ENCODE data around the gene HNMT.
"Not testable (repeated sequence)": the region's sequence is repeated elsewhere in the genome, so short reads cannot be mapped to it uniquely, and the experiment has no call there.

The HNMT gene

GRCh38 chr2:137975280-137976271 lies 11.3 kb downstream of the HNMT start:
- no peak for DNase-seq (ENCODE audit: low read depth in 3 of 3)

GRCh38 chr2:137976274-137976673 lies 12.0 kb downstream of the HNMT start:
- no peak for DNase-seq (ENCODE audit: low read depth in 3 of 3)

GRCh38 chr2:137977790-137978189 lies 13.5 kb downstream of the HNMT start:
- DNase-seq (ENCODE audit: low read depth in 3 of 3) = no peak

- no peak for DNase-seq (ENCODE audit: low read depth in 3 of 3)
Measured at GRCh38 chr2:137980459-137980858, 16.2 kb downstream of the HNMT start.

GRCh38 chr2:137981112-137981656 lies 16.9 kb downstream of the HNMT start:
- no peak for DNase-seq (ENCODE audit: low read depth in 3 of 3)

- DNase-seq (ENCODE audit: low read depth in 3 of 3) = no peak
Measured at GRCh38 chr2:137983581-137983980, 19.3 kb downstream of the HNMT start.

GRCh38 chr2:137986268-137986667 lies 22.0 kb downstream of the HNMT start:
- DNase-seq (ENCODE audit: low read depth in 3 of 3) = no peak

GRCh38 chr2:137987011-137987410 lies 22.7 kb downstream of the HNMT start:
- DNase-seq (ENCODE audit: low read depth in 3 of 3) = no peak

GRCh38 chr2:137991078-137991477 lies 26.8 kb downstream of the HNMT start:
- DNase-seq (ENCODE audit: low read depth in 3 of 3) = no peak

- DNase-seq (ENCODE audit: low read depth in 3 of 3) = no peak
Measured at GRCh38 chr2:137992039-137992646, 27.9 kb downstream of the HNMT start.

GRCh38 chr2:137993715-137994476 lies 29.6 kb downstream of the HNMT start:
- DNase-seq (ENCODE audit: low read depth in 3 of 3) = not testable (repeated sequence)

- not testable (repeated sequence) for DNase-seq (ENCODE audit: low read depth in 3 of 3)
Measured at GRCh38 chr2:137995368-137995767, 31.1 kb downstream of the HNMT start.

GRCh38 chr2:137996158-137996557 lies 31.9 kb downstream of the HNMT start:
- DNase-seq (ENCODE audit: low read depth in 3 of 3) = not testable (repeated sequence)

GRCh38 chr2:137997733-137998132 lies 33.5 kb downstream of the HNMT start:
- no peak for DNase-seq (ENCODE audit: low read depth in 3 of 3)

- no peak for DNase-seq (ENCODE audit: low read depth in 3 of 3)
Measured at GRCh38 chr2:137998503-137998902, 34.2 kb downstream of the HNMT start.

GRCh38 chr2:137999273-137999672 lies 35.0 kb downstream of the HNMT start:
- no peak for DNase-seq (ENCODE audit: low read depth in 3 of 3)

GRCh38 chr2:138000009-138000408 lies 35.7 kb downstream of the HNMT start:
- no peak for DNase-seq (ENCODE audit: low read depth in 3 of 3)

GRCh38 chr2:138000796-138001195 lies 36.5 kb downstream of the HNMT start:
- no peak for DNase-seq (ENCODE audit: low read depth in 3 of 3)

GRCh38 chr2:138003411-138003810 lies 39.1 kb downstream of the HNMT start:
- DNase-seq (ENCODE audit: low read depth in 3 of 3) = no peak

- DNase-seq (ENCODE audit: low read depth in 3 of 3) = no peak
Measured at GRCh38 chr2:138007431-138007830, 43.2 kb downstream of the HNMT start.

GRCh38 chr2:138009622-138010021 lies 45.3 kb downstream of the HNMT start:
- no peak for DNase-seq (ENCODE audit: low read depth in 3 of 3)

GRCh38 chr2:138010890-138011289 lies 46.6 kb downstream of the HNMT start:
- no peak for DNase-seq (ENCODE audit: low read depth in 3 of 3)
